T-helper 1 cell treated with Interleukin-12 subunit alpha and Interleukin-12 subunit beta and Interleukin-4 antibody, amounts not matched to agents 30 μg/mL and 1 μg/mL, for 36 hours (primary cell): ENCODE data around the gene HMGB1.
"Not testable (repeated sequence)": the region's sequence is repeated elsewhere in the genome, so short reads cannot be mapped to it uniquely, and the experiment has no call there.

ENCODE experiments used
- H3K27ac Mint-ChIP-seq: one replicate; pipeline ENCODE4 v1.8.0; 2021; ENCODE audit warnings: mild to moderate bottlenecking, mixed read lengths
- H3K27me3 Mint-ChIP-seq: one replicate; pipeline ENCODE4 v1.8.0; 2021; ENCODE audit warnings: low read depth, mixed read lengths
- H3K36me3 Mint-ChIP-seq: one replicate; pipeline ENCODE4 v1.8.0; 2021; ENCODE audit warnings: low read depth, mixed read lengths
- H3K4me1 Mint-ChIP-seq: one replicate; pipeline ENCODE4 v1.8.0; 2021; ENCODE audit warnings: low read depth, mixed read lengths
- H3K4me3 Mint-ChIP-seq: one replicate; pipeline ENCODE4 v1.8.0; 2021; ENCODE audit warnings: mild to moderate bottlenecking, moderate library complexity, mixed read lengths
- H3K9me3 Mint-ChIP-seq: one replicate; pipeline ENCODE4 v1.8.0; 2021; ENCODE audit warnings: mixed read lengths

Gene HMGB1

DNA sequence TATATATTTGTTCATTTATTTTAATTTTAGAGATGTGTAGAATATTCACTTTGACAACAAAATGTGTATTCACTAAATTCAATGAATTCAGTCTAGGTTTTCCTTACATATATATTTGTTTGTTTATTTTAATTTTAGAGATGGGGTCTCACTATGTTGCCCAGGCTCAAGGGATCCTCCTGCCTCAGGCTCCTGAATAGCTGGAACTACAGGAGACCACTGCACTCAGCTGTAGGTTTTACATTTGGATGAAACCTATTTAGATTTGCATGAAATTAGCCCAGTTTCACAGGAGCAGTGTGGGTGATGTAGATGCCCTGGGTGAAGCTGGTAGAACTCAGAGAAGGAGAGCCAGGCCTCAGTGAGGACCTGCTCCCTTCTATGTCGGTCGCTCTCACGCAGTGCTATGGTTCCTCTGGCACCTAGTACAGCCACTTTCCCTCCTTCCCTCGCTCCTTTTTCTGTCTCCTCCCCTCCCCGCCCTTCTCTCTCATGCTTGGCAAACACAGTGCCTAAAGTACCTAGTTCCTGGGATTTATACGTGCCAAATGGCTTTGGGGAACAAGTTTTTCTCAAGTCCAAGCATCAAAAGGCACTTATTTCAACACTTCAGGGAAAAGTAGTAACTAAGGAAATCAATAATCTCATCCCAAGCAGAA is 14.7 kb upstream of the HMGB1 start:
- H3K4me1 Mint-ChIP-seq: no peaks in the 10 kb centered on the region
- H3K9me3 Mint-ChIP-seq: no peaks in the 10 kb centered on the region

DNA sequence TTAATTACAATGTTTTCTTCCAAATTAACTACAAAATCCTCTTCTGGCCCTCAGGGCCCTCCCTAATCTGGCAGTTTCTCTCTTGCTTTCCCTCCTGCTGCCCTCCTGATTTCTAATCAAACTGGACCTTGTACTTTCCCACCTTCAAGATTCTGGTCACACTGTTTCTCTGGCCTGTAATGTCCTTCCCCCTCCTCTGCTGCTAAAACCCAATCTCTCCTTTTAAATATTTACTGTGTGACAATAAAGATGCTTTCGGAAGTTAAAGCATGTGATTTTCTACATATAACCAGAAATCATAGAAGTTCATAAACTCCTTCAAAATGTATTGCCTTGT is 14.1 kb upstream of the HMGB1 start:
- H3K27ac Mint-ChIP-seq: no peak overlapping the region
- H3K27me3 Mint-ChIP-seq: peaks cover 26% of the 10 kb centered on the region
- H3K4me1 Mint-ChIP-seq: no peaks in the 10 kb centered on the region
- H3K4me3 Mint-ChIP-seq: no peak overlapping the region
- no peaks in the 10 kb centered on the region for H3K36me3 Mint-ChIP-seq
- H3K9me3 Mint-ChIP-seq: no peaks in the 10 kb centered on the region

More for the DNA sequence above, 14.7 kb upstream of the HMGB1 start:
- H3K27ac Mint-ChIP-seq: no peak overlapping the region
- peaks cover 26% of the 10 kb centered on the region for H3K27me3 Mint-ChIP-seq
- H3K36me3 Mint-ChIP-seq: no peaks in the 10 kb centered on the region
- no peak overlapping the region for H3K4me3 Mint-ChIP-seq

DNA sequence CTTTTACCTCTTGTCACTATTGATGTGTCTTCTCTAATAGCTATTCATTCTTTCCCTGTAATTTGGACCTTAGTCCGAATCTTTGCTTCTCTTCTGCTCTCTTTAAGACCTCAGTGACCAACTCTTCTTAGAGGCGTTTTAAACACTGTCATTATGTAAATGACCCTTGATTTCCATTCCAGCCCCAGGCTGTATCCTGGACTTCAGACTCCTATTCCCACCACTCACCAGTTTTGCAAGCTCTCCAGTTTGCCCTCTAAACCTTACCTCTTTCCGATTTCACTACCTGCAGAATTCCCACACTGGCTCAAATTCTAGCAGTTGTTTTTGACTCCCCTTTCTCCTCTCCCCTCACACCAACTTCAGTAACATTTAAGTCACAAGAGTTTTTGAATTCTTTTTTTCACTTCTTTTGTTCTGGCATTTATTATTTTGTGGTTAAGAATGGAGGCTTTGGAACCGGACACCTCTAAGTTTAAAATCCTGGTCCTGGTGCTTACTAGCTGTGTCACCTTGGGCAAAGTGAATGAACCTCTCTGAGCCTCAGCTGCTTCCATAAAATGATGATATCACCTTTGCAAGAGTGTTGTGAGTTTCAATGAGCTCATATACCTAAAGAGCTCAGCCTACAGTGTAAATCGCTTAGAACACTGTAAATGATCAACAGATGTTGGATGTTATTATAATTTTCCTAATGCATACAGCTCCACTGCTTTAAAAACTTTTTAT is 13.6 kb upstream of the HMGB1 start:
- peaks cover 22% of the 10 kb centered on the region for H3K27me3 Mint-ChIP-seq
- no peak overlapping the region for H3K27ac Mint-ChIP-seq
- H3K4me3 Mint-ChIP-seq: no peak overlapping the region
- no peaks in the 10 kb centered on the region for H3K9me3 Mint-ChIP-seq
- H3K36me3 Mint-ChIP-seq: no peaks in the 10 kb centered on the region
- H3K4me1 Mint-ChIP-seq: no peaks in the 10 kb centered on the region

DNA sequence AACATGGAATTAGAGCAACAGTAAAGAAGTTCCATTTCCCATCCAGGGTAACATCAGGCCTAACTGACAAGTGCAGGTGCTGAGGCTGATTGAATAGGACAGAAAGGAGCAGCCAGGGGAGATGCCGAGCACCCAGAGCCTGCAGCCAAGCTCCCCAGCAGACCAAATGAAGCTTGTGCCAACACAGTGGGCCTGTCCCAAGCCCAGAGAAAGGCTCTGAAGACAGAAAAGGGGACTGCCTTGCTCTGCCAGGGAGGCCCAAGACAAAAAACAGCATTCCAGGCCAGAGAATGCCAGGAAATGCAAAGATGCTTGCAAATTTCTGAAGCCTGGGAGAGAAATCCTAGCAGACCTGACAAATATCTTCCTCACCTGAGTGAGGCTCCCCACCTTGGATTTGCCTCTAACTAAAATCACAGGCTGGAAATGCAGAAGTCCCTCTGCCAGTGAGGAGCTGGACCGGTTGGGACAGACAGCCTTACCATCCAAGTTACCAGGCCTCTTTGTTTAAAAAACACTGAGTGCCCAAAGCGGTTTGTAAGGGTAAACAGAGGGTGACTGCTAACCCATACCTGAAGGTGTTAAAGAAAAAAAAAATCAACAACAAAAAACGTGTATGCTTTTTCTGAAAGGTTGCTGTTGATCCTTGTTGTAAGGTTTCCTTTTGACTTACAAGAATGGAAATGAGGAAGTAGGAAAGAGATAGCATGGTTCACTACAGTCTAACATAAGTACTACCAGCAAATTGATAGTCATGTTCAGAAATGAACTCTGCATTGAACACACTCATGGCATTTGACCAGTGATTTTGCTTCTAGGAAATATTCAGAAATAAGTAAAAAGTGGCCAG is 11.8 kb upstream of the HMGB1 start:
- H3K27me3 Mint-ChIP-seq: peaks cover 20% of the 10 kb centered on the region
- no peak overlapping the region for H3K27ac Mint-ChIP-seq
- H3K4me3 Mint-ChIP-seq: no peak overlapping the region
- H3K36me3 Mint-ChIP-seq: no peaks in the 10 kb centered on the region
- no peaks in the 10 kb centered on the region for H3K9me3 Mint-ChIP-seq
- no peaks in the 10 kb centered on the region for H3K4me1 Mint-ChIP-seq

DNA sequence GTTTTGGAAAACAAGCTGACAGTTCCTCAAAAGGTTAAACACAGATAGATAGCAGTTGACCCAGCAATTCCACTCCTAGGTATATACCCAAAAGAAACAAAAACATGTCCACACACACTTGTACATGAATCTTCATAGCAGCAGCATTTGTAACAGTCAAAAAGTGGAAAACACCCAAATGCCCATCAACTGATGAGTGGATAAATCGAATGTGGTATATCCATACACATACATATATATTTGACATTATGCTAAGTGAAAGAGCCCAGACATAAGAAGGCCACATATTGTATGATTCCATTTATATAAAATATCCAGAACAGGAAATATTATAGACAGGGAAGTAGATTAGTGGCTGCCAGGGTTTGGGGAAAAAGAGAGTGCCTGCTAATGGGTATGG is 7.9 kb upstream of the HMGB1 start:
- Mint-ChIP-seq H3K27me3 (peaks cover 3% of the 10 kb centered on the region), H3K27ac (no peak overlapping the region), H3K4me1 (no peaks in the 10 kb centered on the region), H3K4me3 (no peak overlapping the region), H3K9me3 (no peaks in the 10 kb centered on the region), H3K36me3 (no peaks in the 10 kb centered on the region)

DNA sequence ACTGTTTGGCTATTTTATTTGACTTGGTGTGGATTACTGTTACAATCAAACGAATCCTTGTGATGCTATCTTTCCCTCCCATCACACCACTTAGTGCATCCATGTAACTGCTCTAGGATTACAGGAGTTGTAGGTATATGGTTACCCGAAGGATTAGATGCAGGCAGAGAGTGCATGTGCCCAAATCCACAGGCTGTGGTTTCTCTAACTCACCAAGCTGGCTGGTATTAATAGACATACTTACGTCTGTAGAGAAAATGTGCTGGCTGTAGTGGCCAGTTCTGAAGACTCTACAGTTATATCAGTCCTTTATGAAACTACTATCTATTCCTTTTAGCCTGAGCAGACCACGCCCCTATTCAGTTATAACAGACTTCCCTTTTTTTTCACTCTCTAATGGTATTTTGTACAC is 1.1 kb upstream of the HMGB1 start:
- H3K9me3 Mint-ChIP-seq: no peaks in the 10 kb centered on the region
- peaks cover 24% of the 10 kb centered on the region for H3K36me3 Mint-ChIP-seq
- H3K4me3 Mint-ChIP-seq: peak overlapping the region; percentile 92
- peaks cover 3% of the 10 kb centered on the region for H3K27me3 Mint-ChIP-seq
- H3K27ac Mint-ChIP-seq: peak overlapping the region; percentile 99
- peaks cover 23% of the 10 kb centered on the region for H3K4me1 Mint-ChIP-seq

DNA sequence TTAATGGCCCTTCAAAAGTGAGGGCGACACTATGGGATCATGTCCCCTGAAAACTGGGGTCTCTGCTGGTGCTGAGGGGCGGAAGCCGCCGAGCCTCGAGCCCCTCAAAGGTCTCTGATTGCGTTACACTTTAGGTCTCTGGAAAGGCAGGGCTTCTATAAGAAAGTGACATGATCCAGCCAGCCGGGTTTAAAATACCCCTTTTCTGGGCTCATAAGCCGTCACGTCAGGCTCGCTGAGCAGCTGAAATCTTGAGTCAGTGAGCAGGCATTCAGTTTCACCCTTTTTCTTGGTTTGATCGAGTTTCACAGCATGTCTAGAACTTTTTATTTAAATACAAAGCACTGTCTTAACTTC is 600 bp upstream of the HMGB1 start:
- Mint-ChIP-seq H3K9me3 (no peaks in the 10 kb centered on the region), H3K36me3 (peaks cover 28% of the 10 kb centered on the region), H3K27ac (peak overlapping the region; percentile 99), H3K4me3 (peak overlapping the region; percentile 92), H3K4me1 (peaks cover 27% of the 10 kb centered on the region), H3K27me3 (peaks cover 3% of the 10 kb centered on the region)

DNA sequence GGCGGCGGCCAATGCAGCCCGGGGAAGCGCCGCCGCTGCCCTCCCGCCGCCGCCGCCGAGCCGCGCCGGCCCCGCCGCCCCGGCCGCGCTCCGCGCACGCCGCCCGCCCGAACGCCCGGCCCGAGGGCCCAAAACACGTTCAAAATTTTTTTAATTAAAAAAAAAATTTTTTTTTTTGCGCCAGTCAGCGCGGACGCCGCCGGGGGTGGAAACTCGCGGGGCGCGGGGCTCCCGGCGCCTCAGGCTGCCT is 468 bp downstream of the HMGB1 start:
- H3K4me3 Mint-ChIP-seq: no peak overlapping the region

DNA sequence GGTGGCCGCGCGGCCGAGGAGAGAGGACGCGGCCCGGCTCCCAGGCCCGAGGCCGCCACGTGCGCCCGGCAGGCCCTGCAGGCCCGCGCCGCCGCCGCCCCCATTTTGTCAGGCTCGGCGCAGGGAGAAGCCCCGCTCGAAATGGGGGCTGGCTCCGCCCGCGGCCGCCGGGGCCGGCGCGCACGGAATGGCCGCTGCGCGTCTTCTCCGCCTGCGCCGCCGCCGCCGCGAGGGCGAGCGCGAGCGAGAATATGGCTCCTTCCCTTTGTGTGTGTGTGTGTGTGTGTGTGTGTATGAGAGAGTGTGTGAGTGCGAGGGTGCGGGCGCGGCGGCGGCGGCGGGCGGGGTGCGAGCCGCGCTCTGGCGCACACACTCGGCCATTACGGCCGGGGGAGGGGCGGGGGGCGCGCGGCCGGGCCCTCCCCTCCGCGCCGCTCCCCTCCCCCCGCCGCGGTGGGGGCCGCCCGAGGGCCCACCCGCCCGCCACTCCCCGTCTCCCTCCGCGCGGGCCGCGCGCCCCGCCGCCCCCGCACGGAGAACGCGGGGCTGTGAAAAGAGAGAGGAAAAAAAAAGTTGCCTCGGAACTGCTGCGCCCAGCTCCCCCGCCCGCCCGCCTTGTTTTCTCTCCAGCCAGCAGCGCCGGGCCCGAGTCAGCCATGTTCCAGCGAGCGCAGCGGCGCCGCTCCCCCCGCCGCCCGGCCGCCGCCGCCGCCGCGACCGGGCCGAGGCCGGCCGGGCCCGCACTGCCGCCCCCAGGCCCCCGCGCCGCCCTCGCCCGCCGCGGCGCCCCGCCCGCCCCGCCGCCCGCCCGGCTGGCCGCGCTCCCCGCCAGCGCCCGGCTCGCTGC is 1.0 kb downstream of the HMGB1 start:
- Mint-ChIP-seq H3K4me3 (peak overlapping the region; percentile 94), H3K9me3 (no peaks in the 10 kb centered on the region), H3K36me3 (peaks cover 32% of the 10 kb centered on the region), H3K4me1 (peaks cover 29% of the 10 kb centered on the region), H3K27ac (peak overlapping the region; percentile 99), H3K27me3 (peaks cover 3% of the 10 kb centered on the region)

More for the DNA sequence above, 468 bp downstream of the HMGB1 start:
- peaks cover 3% of the 10 kb centered on the region for H3K27me3 Mint-ChIP-seq
- H3K9me3 Mint-ChIP-seq: no peaks in the 10 kb centered on the region
- peaks cover 30% of the 10 kb centered on the region for H3K36me3 Mint-ChIP-seq
- H3K4me1 Mint-ChIP-seq: peaks cover 29% of the 10 kb centered on the region
- no peak overlapping the region for H3K27ac Mint-ChIP-seq

DNA sequence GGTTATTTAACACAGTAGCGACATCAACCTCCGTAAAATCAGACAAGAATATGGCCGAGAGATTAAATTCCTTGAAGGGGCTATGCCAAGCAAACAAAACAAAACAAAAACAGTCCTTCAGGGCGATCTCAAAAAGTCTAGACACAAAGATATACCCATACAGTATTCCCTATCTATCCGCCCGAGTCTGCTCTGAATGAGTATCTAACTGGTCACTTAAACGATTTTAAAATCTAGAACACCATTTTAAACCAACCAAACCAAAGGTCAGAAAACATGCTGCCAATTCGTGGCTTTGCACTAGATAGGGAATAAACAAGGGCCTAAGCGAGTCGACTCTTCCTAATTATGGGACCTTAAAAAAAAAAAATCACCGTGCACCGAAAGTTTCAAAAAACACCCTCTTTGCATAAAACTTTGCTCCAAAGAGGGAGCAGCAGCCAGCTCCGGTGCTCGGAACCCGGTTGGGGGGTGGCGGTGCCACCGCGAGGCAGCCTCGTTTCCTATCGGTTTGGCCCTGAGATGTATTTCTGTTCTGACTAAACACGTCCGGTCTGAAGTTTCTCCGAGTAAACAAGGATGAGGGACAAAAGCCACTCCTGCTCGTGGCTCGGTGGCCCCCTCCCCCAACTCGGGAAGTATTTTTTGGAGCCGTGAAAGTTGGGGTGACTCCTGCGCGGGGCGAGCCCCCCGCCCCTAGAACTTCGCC is 1.8 kb downstream of the HMGB1 start:
- Mint-ChIP-seq H3K9me3 (no peaks in the 10 kb centered on the region), H3K4me3 (peak overlapping the region; percentile 94), H3K36me3 (peaks cover 39% of the 10 kb centered on the region), H3K27me3 (peaks cover 3% of the 10 kb centered on the region), H3K27ac (peak overlapping the region; percentile 99), H3K4me1 (peaks cover 33% of the 10 kb centered on the region)

DNA sequence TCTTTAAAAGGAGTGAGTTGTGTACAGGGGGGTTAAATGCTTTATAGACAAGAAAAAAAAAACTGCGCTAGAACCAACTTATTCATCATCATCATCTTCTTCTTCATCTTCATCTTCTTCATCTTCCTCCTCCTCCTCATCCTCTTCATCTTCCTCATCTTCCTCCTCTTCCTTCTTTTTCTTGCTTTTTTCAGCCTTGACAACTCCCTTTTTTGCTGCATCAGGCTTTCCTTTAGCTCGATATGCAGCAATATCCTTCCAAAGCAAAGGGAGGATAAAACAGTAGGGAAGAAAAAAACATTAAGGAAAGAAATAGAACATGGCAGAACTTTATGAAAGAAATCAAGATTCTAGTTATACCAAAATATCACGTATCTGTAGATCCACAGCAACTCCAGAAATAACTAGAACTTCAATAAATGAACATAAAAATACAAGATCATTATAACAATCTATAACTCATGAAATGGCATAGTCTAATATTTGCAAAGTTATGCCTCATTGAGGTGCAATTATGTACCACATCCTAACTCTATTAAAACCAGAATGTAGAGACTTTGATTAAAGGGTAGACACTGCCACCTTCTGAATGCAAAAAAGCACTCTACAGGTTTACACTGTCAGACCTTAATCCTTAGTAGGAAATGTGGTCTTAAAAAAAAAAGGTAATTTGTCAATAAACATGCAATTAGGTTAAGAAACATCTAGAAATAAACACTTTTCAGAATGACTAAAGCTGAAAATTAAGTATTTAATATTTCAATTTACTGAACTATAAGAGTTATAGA is 4.3 kb downstream of the HMGB1 start:
- Mint-ChIP-seq H3K27ac (peak overlapping the region; percentile 59), H3K36me3 (peaks cover 51% of the 10 kb centered on the region), H3K4me3 (peak overlapping the region; percentile 77), H3K4me1 (peaks cover 29% of the 10 kb centered on the region)
- not testable (repeated sequence) for H3K27me3 Mint-ChIP-seq, H3K9me3 Mint-ChIP-seq

DNA sequence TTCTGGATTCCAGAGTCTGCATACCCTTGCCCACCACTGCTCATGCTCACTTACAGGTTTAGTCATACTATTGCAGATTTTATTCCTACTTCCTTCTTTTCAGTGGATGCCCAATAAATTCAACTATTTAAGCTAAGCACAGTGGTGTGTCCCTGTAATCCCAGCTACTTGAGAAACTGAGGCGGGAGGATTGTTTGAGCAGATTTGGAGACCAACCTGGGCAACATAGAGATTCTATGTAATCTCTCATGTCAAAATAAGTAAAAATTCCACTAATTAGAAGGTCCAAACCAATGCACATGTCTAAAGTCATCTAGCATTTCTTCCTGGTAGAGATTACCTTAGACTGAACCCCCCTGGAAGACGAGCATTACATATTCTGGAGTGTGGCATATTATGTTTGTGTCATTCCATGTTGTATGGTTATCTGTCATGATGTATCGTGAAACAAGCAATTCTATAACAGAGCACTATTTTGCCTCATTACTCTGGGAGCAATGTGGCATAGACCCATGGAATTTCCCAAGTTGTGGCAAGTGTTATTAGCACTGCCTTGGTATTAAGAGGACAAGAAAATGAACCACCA is 8.3 kb downstream of the HMGB1 start:
- Mint-ChIP-seq H3K4me3 (no peak overlapping the region), H3K4me1 (peaks cover 19% of the 10 kb centered on the region), H3K27me3 (no peaks in the 10 kb centered on the region), H3K9me3 (no peaks in the 10 kb centered on the region), H3K27ac (no peak overlapping the region), H3K36me3 (peaks cover 33% of the 10 kb centered on the region)

DNA sequence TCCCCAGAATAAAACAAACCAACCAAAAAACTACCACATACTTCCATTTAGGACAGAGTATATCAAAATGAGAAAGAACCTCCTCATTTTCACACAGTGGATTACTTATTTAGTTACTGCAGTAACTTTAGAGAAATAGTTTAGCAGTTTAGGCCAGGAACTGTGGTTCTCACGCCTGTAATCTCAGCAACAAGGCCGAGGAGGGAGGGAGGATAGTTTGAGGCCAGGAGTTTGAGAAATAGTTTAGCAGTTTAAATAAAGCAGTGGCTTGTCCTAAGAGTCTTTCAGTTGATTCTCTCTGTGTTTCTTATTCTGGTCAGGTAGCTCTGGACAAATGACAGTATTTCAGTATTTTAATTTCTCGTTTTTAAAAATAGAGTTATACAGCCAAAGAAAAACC is 9.4 kb downstream of the HMGB1 start:
- Mint-ChIP-seq H3K27me3 (no peaks in the 10 kb centered on the region), H3K9me3 (no peaks in the 10 kb centered on the region), H3K36me3 (peaks cover 23% of the 10 kb centered on the region), H3K27ac (no peak overlapping the region), H3K4me3 (no peak overlapping the region), H3K4me1 (peaks cover 10% of the 10 kb centered on the region)
